Bronchial epithelial cell (primary cell): ENCODE data around the gene ARHGAP28. TPM values are rescaled to one million over a fixed set of nuclear protein-coding genes. Genes with fewer than 3 reads are reported as not detected.

ENCODE experiments used
- DNase-seq: peaks from one replicate; pipeline ENCODE4 v3.0.0-alpha.2; 2010; ENCODE audit warnings: low read depth
- FAIRE-seq: peaks from 2 replicates; lab custom pipeline; 2011; peaks lifted over from hg19 to GRCh38; lab: Jason Lieb, UNC
- H3K27me3 ChIP-seq: 2 replicates; pipeline ENCODE4 v1.5.1; 2011; ENCODE audit warnings: low read length; ENCODE audit not compliant: control insufficient read depth, insufficient read depth
- H3K36me3 ChIP-seq: 2 replicates; pipeline ENCODE4 v1.5.1; 2011; ENCODE audit warnings: low read length; ENCODE audit not compliant: control insufficient read depth, insufficient read depth
- H3K4me3 ChIP-seq: 2 replicates; pipeline ENCODE4 v1.5.1; 2011; ENCODE audit warnings: mild to moderate bottlenecking, low read depth, low read length, control low read depth
- total RNA-seq: library from RNA; depleted of rRNA; stranded (reverse); fragments of >200 nt; gene quantifications from 2 replicates; pipeline ENCODE4 v1.2.1, GENCODE V29; 2014
- TF ChIP-seq, protein P1 (sequence below): IDR thresholded peaks from 2 replicates; pipeline ENCODE4 v1.5.1; 2011; ENCODE audit warnings: mild to moderate bottlenecking, moderate library complexity, low read length, control low read depth, inconsistent platforms; ENCODE audit not compliant: insufficient read depth, severe bottlenecking

Gene ARHGAP28
- total RNA-seq, 1 donor from 2014 or later: 0.26 TPM

GRCh38 chr18:6850396-6850795 is 120.9 kb downstream of the ARHGAP28 start:
- FAIRE-seq: no peak
- no peak overlapping the region for H3K4me3 ChIP-seq
- H3K27me3 ChIP-seq: no peaks in the 10 kb centered on the region
- H3K36me3 ChIP-seq: no peaks in the 10 kb centered on the region
- TF ChIP-seq, protein P1, sequence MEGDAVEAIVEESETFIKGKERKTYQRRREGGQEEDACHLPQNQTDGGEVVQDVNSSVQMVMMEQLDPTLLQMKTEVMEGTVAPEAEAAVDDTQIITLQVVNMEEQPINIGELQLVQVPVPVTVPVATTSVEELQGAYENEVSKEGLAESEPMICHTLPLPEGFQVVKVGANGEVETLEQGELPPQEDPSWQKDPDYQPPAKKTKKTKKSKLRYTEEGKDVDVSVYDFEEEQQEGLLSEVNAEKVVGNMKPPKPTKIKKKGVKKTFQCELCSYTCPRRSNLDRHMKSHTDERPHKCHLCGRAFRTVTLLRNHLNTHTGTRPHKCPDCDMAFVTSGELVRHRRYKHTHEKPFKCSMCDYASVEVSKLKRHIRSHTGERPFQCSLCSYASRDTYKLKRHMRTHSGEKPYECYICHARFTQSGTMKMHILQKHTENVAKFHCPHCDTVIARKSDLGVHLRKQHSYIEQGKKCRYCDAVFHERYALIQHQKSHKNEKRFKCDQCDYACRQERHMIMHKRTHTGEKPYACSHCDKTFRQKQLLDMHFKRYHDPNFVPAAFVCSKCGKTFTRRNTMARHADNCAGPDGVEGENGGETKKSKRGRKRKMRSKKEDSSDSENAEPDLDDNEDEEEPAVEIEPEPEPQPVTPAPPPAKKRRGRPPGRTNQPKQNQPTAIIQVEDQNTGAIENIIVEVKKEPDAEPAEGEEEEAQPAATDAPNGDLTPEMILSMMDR: no peak
- no peak for DNase-seq

GRCh38 chr18:6851480-6851879 is 122.0 kb downstream of the ARHGAP28 start:
- Histone ChIP-seq H3K36me3 (no peaks in the 10 kb centered on the region), H3K4me3 (no peak overlapping the region), H3K27me3 (no peaks in the 10 kb centered on the region)
- FAIRE-seq (no peak), DNase-seq (no peak)
- TF ChIP-seq, protein P1: no peak

- FAIRE-seq: no peak
- TF ChIP-seq, protein P1: no peak
Measured at GRCh38 chr18:6854811-6855210, 125.3 kb downstream of the ARHGAP28 start.

GRCh38 chr18:6855767-6856166 is 126.3 kb downstream of the ARHGAP28 start:
- DNase-seq (no peak), FAIRE-seq (no peak)
- H3K4me3 ChIP-seq: no peak overlapping the region
- TF ChIP-seq, protein P1: no peak
- H3K27me3 ChIP-seq: no peaks in the 10 kb centered on the region
- no peaks in the 10 kb centered on the region for H3K36me3 ChIP-seq

More at GRCh38 chr18:6854811-6855210, 125.3 kb downstream of the ARHGAP28 start:
- Histone ChIP-seq H3K4me3 (no peak overlapping the region), H3K36me3 (no peaks in the 10 kb centered on the region), H3K27me3 (no peaks in the 10 kb centered on the region)
- no peak for DNase-seq

- Histone ChIP-seq H3K27me3 (no peaks in the 10 kb centered on the region), H3K4me3 (no peak overlapping the region), H3K36me3 (no peaks in the 10 kb centered on the region)
- no peak for DNase-seq
- no peak for FAIRE-seq
- TF ChIP-seq, protein P1: no peak
Measured at GRCh38 chr18:6857300-6857699, 127.8 kb downstream of the ARHGAP28 start.
